Stimulated activated CD4-positive, alpha-beta T cell treated with anti-CD3 and anti-CD28 coated beads, Interleukin-4, amount 100 ng/mL, for 1 hour (primary cell): ENCODE results near the gene MITF.

ENCODE experiments used
- DNase-seq: peaks from one replicate; pipeline ENCODE4 v3.0.0-alpha.2; 2020

The MITF gene

GRCh38 chr3:69761896-69762767 is 22.9 kb downstream of the MITF start:
- DNase-seq: no peak

- DNase-seq: no peak
Observed at GRCh38 chr3:69762768-69763229, 23.5 kb downstream of the MITF start.

- no peak for DNase-seq
Observed at GRCh38 chr3:69763458-69763857, 24.2 kb downstream of the MITF start.

DNA sequence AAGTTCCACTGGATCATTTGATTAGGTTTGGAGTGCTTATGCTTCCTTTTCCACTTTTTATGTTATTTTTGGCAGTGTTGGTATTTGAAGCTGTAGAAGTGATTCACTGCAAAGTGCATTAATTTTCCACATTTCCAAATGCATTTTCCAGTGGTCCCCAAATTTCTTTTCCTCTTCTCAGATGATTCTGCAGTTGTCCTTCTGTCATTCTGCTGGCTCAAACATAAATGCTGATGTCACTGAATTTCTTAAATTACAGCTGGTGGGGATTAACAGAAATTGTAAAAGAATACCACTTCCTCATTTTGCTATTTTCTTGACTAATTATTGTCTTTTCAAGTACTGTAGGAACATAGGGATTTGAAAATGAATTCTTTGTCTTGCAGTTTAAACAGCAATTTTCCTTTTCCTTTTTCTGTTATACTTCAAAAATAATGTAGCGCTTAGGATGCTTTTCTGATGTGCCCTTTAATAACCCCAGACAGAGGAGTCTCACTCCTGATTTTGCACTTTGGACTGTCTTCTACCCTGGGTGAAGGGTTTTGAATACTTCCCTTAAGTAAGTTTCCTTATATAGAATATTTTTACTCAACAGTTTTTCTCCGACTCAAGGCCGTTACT is 25.0 kb downstream of the MITF start:
- no peak for DNase-seq

DNA sequence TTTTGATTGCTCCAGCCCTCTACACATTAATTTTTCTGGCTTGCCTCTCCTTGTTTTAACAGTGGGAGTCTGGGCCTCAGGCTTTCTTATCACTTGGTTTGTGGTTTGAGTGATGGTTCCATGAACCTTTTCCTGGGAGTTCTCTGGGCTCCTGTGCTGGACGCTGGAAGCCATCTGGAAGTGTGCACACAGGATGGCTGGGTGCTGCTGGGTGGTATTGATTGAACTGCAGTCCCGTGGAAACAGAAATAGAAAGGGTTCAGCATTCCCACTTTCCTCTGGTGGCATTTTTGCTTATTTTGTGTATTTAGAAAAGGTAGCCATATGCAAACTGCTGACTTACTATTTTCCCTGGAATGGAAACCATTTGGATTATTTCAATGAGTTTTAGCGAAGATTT is 25.6 kb downstream of the MITF start:
- no peak for DNase-seq

DNA sequence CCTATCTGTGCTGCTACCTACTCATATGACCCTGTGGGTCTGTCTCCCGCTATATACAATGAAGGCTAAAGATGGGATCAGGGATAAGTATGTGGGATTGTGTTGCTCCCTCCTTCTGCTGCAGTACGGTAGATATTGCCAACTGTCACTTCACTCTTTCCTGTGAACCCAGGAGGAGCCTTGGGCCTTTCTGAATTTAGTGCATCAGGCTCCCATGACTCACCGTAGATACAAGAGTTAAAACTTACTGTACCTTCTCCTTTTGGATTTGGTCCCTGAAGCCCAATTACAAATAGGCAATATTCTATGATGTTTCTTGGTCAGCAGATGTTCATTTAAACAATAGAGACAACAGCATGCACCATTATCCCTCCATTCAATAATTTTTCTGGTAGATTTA is 27.4 kb downstream of the MITF start:
- no peak for DNase-seq

DNA sequence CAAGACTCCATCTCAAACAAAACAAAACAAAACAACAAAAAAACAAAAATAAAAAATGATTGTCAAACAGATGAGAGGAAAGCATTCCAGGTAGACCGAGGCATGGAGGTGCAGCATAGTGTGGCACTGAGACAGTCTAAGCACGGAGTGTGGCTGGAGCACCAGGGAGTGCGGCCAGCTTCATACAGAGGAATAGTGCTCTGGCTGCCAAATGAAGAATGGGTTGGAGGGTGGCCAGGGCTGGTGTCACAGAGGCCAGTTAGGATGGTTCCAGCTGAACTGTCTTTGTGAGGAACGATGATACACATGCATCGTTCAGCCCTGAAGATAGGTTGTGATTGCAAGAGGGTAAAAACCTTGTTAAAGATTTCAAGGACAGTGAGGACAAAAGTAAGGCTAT is 28.3 kb downstream of the MITF start:
- DNase-seq: no peak

GRCh38 chr3:69768438-69768837 is 29.2 kb downstream of the MITF start:
- no peak for DNase-seq

DNA sequence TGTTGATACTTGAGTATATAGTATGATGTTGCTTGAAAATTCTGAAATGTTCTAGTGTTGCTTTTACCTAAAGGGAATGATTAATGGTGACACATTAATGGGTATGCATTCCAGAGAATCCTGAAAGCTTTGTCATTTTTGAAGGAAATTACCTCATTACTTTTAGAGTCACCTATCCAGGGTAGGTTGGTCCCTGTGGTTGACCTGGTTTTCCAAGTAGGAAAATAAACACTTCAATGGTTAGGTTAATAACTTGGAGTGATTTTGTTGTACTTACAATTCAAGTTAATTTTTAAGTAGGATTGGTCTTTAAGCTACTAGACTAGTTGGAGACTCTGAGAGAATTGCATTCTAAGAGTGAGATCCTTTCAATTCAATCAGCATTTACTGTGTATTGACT is 31.0 kb downstream of the MITF start:
- DNase-seq: no peak

- DNase-seq: no peak
Observed at GRCh38 chr3:69770976-69771634, 31.8 kb downstream of the MITF start.

DNA sequence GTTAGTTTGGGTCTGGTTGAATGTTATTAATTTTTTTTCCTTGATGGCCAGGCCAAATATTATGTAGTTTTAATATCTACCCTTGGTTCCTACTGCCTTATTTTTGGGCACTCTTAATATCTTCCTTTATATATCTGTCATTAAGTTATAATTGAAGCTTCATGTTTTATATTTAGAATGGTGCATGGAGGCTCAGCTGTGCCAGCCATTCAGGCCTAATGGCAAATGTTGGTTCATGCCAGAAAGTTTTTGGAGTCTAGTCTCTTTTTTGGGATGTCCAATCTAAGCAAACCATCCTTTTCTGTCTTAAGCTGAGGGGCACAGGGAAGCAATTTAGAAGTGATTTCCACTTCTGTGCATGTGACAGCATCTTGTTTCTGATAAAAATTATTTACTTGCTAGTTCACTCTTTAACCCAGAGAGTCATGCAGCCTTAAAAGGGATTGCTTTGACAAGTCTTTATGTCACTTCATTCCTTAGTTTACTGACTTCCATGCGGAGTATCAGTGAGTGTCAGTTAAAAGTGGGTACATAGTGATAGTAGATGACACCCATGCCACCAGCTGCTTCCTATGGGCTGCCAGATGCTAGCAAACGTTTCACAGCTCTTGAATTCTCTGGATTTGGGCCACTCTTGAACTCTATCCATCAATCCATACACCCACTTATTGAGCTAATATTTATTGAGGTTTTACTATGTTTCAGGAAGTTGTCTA is 33.0 kb downstream of the MITF start:
- DNase-seq: no peak

DNA sequence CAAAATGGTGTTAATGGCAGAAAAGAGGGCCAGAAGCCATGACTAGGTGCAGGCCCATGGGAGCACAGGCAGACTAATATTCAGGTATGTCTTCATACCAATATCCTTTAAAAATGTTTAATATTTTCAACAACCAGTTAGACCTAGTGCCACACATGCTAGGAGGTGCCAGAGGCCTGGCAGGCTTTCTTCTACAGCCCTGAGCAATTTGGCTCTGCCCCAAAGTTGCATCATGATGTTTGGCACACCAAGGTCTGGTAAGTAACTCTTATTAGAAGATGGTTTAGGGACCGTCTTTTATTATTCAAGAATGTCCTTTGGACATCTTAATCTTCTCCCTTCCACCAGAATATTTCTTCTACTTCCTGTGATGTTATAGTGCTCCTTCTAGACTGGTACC is 34.8 kb downstream of the MITF start:
- no peak for DNase-seq

DNA sequence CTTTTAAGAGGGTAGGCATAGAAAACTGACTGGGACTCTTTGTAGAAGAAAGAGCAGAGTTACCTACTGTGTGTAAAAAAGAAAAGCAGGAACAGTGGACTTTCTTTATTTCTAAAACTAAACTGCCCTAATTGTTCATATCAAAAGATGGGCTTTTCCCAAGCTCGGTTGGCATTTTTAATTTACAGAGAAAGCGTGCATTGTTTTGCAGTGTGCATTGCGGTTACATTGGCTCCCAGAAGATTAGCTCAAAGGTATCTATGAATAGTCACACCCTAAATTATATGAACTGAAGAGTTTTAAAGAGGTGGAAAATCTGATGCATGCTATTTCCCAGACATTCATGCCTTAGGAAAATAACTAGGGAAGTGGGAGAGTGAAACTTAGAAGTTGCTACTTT is 36.5 kb downstream of the MITF start:
- DNase-seq: no peak

- DNase-seq: no peak
Observed at GRCh38 chr3:69776289-69776688, 37.0 kb downstream of the MITF start.

DNA sequence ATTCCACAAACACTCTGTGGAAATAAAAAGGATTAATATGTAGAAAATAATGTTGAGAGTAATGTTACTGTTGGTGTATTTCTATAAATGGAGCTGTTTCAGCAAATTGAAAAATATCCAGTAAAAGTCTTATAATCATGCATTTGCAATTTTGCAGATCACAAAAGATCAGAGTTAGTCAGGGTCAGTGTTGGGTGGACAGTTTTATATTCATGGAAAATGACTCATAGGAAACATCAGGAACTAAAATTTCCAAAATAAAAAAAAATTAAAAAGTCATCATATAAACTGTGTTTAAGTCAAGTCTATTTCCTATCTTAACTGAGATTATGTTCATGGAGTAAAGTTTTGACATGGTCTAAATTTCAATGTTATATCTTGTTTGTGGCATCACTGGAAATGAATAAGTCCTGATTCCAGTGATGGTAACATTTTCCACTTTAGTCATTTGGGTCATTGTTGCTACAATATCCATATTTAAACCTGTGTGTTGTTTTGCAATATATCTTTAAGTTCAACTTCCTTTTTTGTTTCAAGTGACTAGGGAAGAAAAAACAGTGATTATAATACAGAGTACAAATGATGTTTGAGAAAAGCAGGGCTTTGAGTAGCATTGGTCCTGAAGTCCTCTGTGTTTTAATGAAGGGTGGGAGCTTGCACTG is 37.8 kb downstream of the MITF start:
- no peak for DNase-seq

- DNase-seq: no peak
Observed at GRCh38 chr3:69777582-69777967, 38.3 kb downstream of the MITF start.

DNA sequence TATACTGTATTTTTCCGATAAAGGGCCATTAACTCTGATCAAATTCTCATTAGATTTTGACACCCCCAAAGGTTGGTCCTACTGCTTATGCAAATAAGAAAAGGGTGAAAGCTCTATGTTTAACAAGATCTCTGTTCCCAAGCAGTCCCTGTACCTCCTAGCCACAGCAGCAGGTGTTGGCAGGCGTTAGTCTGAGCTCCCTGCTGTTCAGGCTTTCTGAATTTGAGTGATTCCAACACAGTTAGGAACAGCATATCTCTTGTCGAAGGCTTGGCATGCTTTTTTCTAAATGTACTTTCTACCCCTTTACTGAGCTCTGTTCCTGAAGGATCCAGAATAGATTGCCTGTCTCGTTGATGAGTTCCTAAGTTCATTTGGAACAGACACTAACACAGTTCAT is 42.3 kb downstream of the MITF start:
- DNase-seq: no peak

GRCh38 chr3:69784954-69785514 is 45.8 kb downstream of the MITF start:
- no peak for DNase-seq

GRCh38 chr3:69785769-69786320 is 46.6 kb downstream of the MITF start:
- no peak for DNase-seq

DNA sequence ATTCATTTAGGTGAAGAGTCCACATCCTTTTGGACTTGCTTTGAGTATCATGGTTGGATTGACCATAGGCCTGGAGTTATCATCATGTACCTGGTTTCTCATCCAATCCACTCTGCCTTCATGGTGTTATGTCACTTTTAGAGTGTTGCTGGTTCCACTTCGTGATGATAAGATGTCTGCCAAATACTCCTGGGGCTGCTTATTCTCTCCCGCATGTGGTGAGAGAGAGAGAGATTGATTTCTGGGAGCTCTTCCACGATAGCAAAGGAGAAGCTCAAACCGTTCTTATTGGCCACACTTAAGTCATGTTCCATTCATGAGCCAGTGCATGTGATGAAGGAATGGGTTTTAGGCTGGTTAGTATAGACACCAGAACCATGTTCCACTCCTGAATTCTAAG is 47.6 kb downstream of the MITF start:
- DNase-seq: no peak

DNA sequence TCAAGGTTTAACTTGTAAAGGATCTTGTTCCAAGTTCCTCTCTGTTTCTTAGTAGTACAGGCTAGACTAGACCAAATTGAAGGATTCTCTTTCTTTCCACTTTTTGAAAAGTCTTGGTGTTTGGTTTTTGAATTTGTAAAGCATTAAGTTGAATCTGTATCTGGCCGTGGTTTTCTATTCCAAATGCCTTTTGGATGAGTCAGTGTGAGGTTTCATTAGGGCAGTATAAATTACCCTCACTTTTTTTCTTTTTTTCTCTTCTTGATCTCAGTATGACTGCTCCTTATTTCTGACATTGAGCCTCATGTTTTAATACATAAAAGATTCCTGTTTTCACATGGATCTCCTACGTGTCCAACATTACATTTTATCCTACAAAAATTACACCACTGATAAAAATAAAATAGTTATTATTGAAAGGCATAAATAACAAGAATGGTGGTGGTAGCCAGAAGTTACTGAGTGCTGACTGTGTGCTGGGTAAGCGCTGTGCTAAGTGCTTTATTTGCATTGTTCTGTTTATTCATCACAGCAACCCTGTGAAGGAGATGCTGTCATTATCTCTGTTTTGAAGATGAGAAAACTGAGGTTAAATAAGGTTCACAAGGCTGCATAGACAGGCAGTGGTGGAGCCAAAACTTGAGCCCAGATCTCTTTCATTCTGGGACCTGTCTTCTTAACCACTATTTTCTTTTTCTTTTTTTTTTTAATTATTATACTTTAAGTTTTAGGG is 48.3 kb downstream of the MITF start:
- DNase-seq: no peak
